Measurements from ENCODE around the gene EXOC3L4.

EXOC3L4 gene

GRCh38 chr14:103107455-103107854, 12.9 kb downstream of the EXOC3L4 start:
- Histone ChIP-seq H3K27me3 (peaks cover 25% of the 10 kb centered on the region), H3K9me3 (no peaks in the 10 kb centered on the region), H3K4me3 (ENCODE audit: low read depth, low read length) (no peak overlapping the region), H3K36me3 (no peaks in the 10 kb centered on the region), H3K4me1 (no peaks in the 10 kb centered on the region; the same call in none of the 2 replicates)
- DNase-seq: no peak
- no peak for TF ChIP-seq CTCF (IDR thresholded peaks at IDR 0.05; ENCODE audit: low read depth, low read length)

- Histone ChIP-seq H3K4me1 (no peaks in the 10 kb centered on the region; the same call in none of the 2 replicates), H3K4me3 (ENCODE audit: low read depth, low read length) (no peak overlapping the region), H3K27me3 (peaks cover 18% of the 10 kb centered on the region), H3K36me3 (no peaks in the 10 kb centered on the region), H3K9me3 (no peaks in the 10 kb centered on the region)
- TF ChIP-seq CTCF (IDR thresholded peaks at IDR 0.05; ENCODE audit: low read depth, low read length): no peak
- DNase-seq: no peak
These were observed 13.6 kb downstream of the EXOC3L4 start for GRCh38 chr14:103107941-103108748.

DNA sequence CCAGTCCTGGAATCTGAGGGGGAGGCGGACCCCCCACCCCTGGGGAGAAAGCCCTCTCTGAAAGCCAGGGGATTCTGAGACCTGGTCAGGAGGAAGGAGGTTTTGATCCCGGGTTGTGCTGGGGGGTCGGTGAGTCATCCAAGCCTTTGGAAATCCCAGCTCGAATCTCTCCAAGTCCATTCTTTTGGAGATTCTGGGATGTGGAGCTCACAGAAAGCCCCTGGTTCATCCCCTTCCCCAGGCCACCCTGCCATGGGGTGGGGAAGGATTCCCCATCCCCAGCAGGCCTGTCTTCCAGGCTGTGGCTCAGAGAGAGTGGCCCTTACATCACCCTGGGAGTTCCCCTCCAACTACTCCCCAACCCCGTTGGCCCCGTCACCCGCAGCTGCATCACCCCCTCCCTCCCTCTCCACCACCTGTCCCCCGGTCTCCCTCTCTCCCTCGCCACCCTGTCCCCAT, 14.3 kb downstream of the EXOC3L4 start:
- H3K4me3 ChIP-seq (ENCODE audit: low read depth, low read length): no peak overlapping the region
- TF ChIP-seq CTCF (IDR thresholded peaks at IDR 0.05; ENCODE audit: low read depth, low read length): no peak
- DNase-seq: no peak
- H3K27me3 ChIP-seq: peaks cover 11% of the 10 kb centered on the region
- no peaks in the 10 kb centered on the region for H3K36me3 ChIP-seq
- no peaks in the 10 kb centered on the region; the same call in none of the 2 replicates for H3K4me1 ChIP-seq
- no peaks in the 10 kb centered on the region for H3K9me3 ChIP-seq

GRCh38 chr14:103109535-103110441, 15.3 kb downstream of the EXOC3L4 start:
- Histone ChIP-seq H3K27me3 (peaks cover 1% of the 10 kb centered on the region), H3K4me3 (ENCODE audit: low read depth, low read length) (no peak overlapping the region), H3K4me1 (no peaks in the 10 kb centered on the region; the same call in none of the 2 replicates), H3K36me3 (no peaks in the 10 kb centered on the region), H3K9me3 (no peaks in the 10 kb centered on the region)
- no peak for DNase-seq
- no peak for TF ChIP-seq CTCF (IDR thresholded peaks at IDR 0.05; ENCODE audit: low read depth, low read length)

DNA sequence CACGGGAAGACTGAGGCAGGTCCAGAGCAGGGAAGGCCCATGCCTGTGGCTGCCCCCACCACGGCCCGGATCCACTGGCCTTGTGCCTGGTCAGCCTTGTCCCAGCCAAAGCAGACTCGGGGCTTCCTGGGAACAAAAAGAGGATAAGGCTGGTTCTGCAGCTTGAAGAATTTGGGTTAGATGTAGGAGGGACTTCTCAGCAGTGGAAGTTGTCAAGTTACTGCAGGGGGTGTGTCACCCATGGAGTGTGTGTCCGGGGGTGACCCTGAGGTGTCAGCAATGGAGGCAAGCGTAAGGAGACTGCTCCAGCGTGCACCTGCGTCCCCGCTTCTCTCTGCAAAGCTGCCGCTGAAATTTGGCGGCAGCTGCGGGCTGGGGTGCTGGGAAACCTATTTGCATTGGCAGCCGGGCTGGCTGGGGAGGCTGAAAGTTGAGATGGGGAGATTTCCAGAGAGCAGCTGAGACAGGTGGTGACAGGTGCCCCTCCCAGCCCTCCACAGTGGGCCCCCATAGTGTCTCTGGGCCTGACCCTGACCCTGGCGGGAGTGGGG, 16.2 kb downstream of the EXOC3L4 start:
- H3K9me3 ChIP-seq: no peaks in the 10 kb centered on the region
- no peaks in the 10 kb centered on the region; the same call in none of the 2 replicates for H3K4me1 ChIP-seq
- H3K27me3 ChIP-seq: no peaks in the 10 kb centered on the region
- no peak overlapping the region for H3K4me3 ChIP-seq (ENCODE audit: low read depth, low read length)
- H3K36me3 ChIP-seq: no peaks in the 10 kb centered on the region
- no peak for DNase-seq
- no peak for TF ChIP-seq CTCF (IDR thresholded peaks at IDR 0.05; ENCODE audit: low read depth, low read length)

All from BE2C (cell line).